IMR-90 (cell line): ENCODE measurements around the gene KCTD5. TPM values are rescaled to one million over a fixed set of nuclear protein-coding genes. Genes with fewer than 3 reads are reported as not detected.

Experiments used
- ATAC-seq: fragments of 200-7000 bp; cut with Tn5 transposase; 2 replicates; pipeline ENCODE4 v1.9.1; 2020; ENCODE audit warnings: low read depth, mild to moderate bottlenecking, moderate library complexity
- BruUV-seq: library from RNA; stranded (reverse); fragments of 400-500 nt; replicated peaks from 2 replicates; lab custom pipeline; 2021; lab: Mats Ljungman, UMichigan
- CTCF ChIA-PET: fragments of 300-600 bp; formaldehyde crosslinking; extraction: SDS; loops from one replicate; lab custom pipeline; 2021; ENCODE audit warnings: antibody characterized with exemption; lab: Yijun Ruan, JAX
- POLR2A ChIA-PET: fragments of 300-600 bp; sonication (Branson Sonifier 250); formaldehyde crosslinking; loops from one replicate; lab custom pipeline; 2022; ENCODE audit warnings: antibody characterized with exemption; ENCODE audit not compliant: unreplicated experiment; lab: Charles Lee
- DNase-seq: peaks from one replicate; pipeline ENCODE4 v3.0.0; 2013
- H2AFZ ChIP-seq: replicated peaks from 2 replicates; pipeline ENCODE3; 2013; ENCODE audit warnings: low read length, mild to moderate bottlenecking; ENCODE audit not compliant: poor library complexity
- H2AK5ac ChIP-seq: 2 replicates; pipeline ENCODE4 v1.6.1; 2013; ENCODE audit warnings: low read depth, low read length, inconsistent platforms
- H2AK9ac ChIP-seq: replicated peaks from 2 replicates; pipeline ENCODE3; 2013; ENCODE audit warnings: mild to moderate bottlenecking, low read depth, low read length, moderate library complexity; ENCODE audit not compliant: poor library complexity
- H2BK120ac ChIP-seq: 2 replicates; pipeline ENCODE4 v1.6.1; 2013; ENCODE audit warnings: low read depth, low read length, inconsistent platforms
- H2BK15ac ChIP-seq: 3 replicates; pipeline ENCODE4 v1.6.1; 2013; ENCODE audit warnings: low read depth, low read length, inconsistent platforms
- H2BK20ac ChIP-seq: 2 replicates; pipeline ENCODE4 v1.6.1; 2013; ENCODE audit warnings: low read depth, mild to moderate bottlenecking, inconsistent platforms, low read length, moderate library complexity
- H2BK5ac ChIP-seq: 2 replicates; pipeline ENCODE4 v1.6.1; 2013; ENCODE audit warnings: mild to moderate bottlenecking, low read depth, low read length, inconsistent platforms; ENCODE audit not compliant: poor library complexity, severe bottlenecking
- H3K14ac ChIP-seq: replicated peaks from 2 replicates; pipeline ENCODE4 v1.6.1; 2013; ENCODE audit warnings: low read depth, low read length, inconsistent platforms
- H3K18ac ChIP-seq: 2 replicates; pipeline ENCODE4 v1.6.1; 2013; ENCODE audit warnings: low read depth, low read length, control low read depth
- H3K23ac ChIP-seq: 2 replicates; pipeline ENCODE4 v1.6.1; 2013; ENCODE audit warnings: low read depth, low read length, inconsistent platforms
- H3K27ac ChIP-seq: 2 replicates; pipeline ENCODE4 v1.5.1; 2013; ENCODE audit warnings: mild to moderate bottlenecking, control low read depth, low read length; ENCODE audit not compliant: insufficient read depth
- H3K27me3 ChIP-seq: 2 replicates; pipeline ENCODE4 v1.6.1; 2013; ENCODE audit warnings: low read length; ENCODE audit not compliant: control insufficient read depth, insufficient read depth
- H3K36me3 ChIP-seq: 2 replicates; pipeline ENCODE4 v1.6.1; 2013; ENCODE audit warnings: low read length, mixed read lengths; ENCODE audit not compliant: control insufficient read depth, insufficient read depth
- H3K4ac ChIP-seq: 2 replicates; pipeline ENCODE4 v1.6.1; 2013; ENCODE audit warnings: low read depth, low read length, inconsistent platforms
- H3K4me1 ChIP-seq: 2 replicates; pipeline ENCODE4 v1.6.1; 2013; ENCODE audit warnings: low read length, mixed read lengths; ENCODE audit not compliant: control insufficient read depth, insufficient read depth
- H3K4me2 ChIP-seq: 2 replicates; pipeline ENCODE4 v1.6.1; 2013; ENCODE audit warnings: low read depth, mild to moderate bottlenecking, control low read depth, low read length, moderate library complexity
- H3K4me3 ChIP-seq: 2 replicates; pipeline ENCODE4 v1.5.1; 2013; ENCODE audit warnings: low read depth, mild to moderate bottlenecking, control low read depth, low read length, moderate library complexity; ENCODE audit not compliant: insufficient read depth
- H3K56ac ChIP-seq: 2 replicates; pipeline ENCODE4 v1.6.1; 2013; ENCODE audit warnings: low read length, inconsistent platforms; ENCODE audit not compliant: insufficient read depth; ENCODE audit errors: extremely low read depth
- H3K79me1 ChIP-seq, 2 experiments: 2 replicates each; pipeline ENCODE4 v1.6.1; 2013; ENCODE audit warnings: low read length in 2 of 2, inconsistent platforms in 1 of 2, low read depth in 1 of 2
- H3K9ac ChIP-seq: 2 replicates; pipeline ENCODE4 v1.6.1; 2013; ENCODE audit warnings: low read depth, low read length, control low read depth
- H3K9me1 ChIP-seq: 2 replicates; pipeline ENCODE4 v1.6.1; 2013; ENCODE audit warnings: low read length, inconsistent platforms; ENCODE audit not compliant: insufficient read depth
- H3K9me3 ChIP-seq: 2 replicates; pipeline ENCODE4 v1.6.1; 2013; ENCODE audit warnings: low read length; ENCODE audit not compliant: control insufficient read depth, insufficient read depth
- H4K20me1 ChIP-seq: 2 replicates; pipeline ENCODE4 v1.6.1; 2013; ENCODE audit warnings: low read length, inconsistent platforms; ENCODE audit not compliant: insufficient read depth
- H4K5ac ChIP-seq: 2 replicates; pipeline ENCODE4 v1.6.1; 2013; ENCODE audit warnings: mild to moderate bottlenecking, low read depth, low read length, control low read depth
- H4K8ac ChIP-seq, 2 experiments: 2 replicates each; pipeline ENCODE4 v1.6.1; 2013; ENCODE audit warnings: low read depth in 2 of 2, low read length in 2 of 2, control low read depth in 1 of 2, inconsistent platforms in 1 of 2
- H4K91ac ChIP-seq: 2 replicates; pipeline ENCODE4 v1.6.1; 2013; ENCODE audit warnings: low read depth, low read length, inconsistent platforms; ENCODE audit not compliant: insufficient read depth
- BHLHE40 ChIP-seq: fragments of 150-350 bp; IDR thresholded peaks from 2 replicates; pipeline ENCODE4 v1.6.1; 2016; ENCODE audit warnings: mild to moderate bottlenecking, low read depth, low read length
- MAFK ChIP-seq: IDR thresholded peaks from 2 replicates; pipeline ENCODE4 v1.6.1; 2012; ENCODE audit warnings: low read depth, low read length, improper control_type of control experiment
- MAZ ChIP-seq: IDR thresholded peaks from 2 replicates; pipeline ENCODE4 v1.6.1; 2012; ENCODE audit warnings: low read depth, mild to moderate bottlenecking, low read length, improper control_type of control experiment, moderate library complexity, borderline replicate concordance
- WGBS, 2 experiments: methylation state at CpG; one replicate each; pipeline versions ENCODE4 v1.1.5 to v1.1.7; 2013; ENCODE audit warnings: missing lambda C conversion rate in 2 of 2; ENCODE audit not compliant: insufficient read length in 1 of 2; ENCODE audit errors: extremely low coverage in 2 of 2; 5-methylcytosine and 5-hydroxymethylcytosine counted together
- dilution Hi-C: fragments of 300-500 bp; cut with HindIII; formaldehyde crosslinking; loops from one replicate; pipeline ENCODE4 v1.14.3; 2018; ENCODE audit warnings: low sequenced_read_pairs; ENCODE audit not compliant: unreplicated experiment
- in situ Hi-C: fragments of 300-500 bp; cut with MboI; formaldehyde crosslinking; loops from 3 replicates; pipeline ENCODE4 v1.14.3; 2019; ENCODE audit warnings: low sequenced_read_pairs, inconsistent platforms, mixed read lengths
- intact Hi-C: fragments of 100-400 bp; cut with micrococcal nuclease; formaldehyde crosslinking; loops from 2 replicates; pipeline ENCODE4 v1.10.0; 2022
- polyA plus RNA-seq, 3 experiments: library from polyadenylated mRNA; depleted of rRNA; stranded (reverse); fragments of >200 nt; gene quantifications; 2 replicates each; pipeline ENCODE4 v1.2.3, GENCODE V29; 2012; ENCODE audit warnings: low replicate concordance in 1 of 3
- total RNA-seq: library from RNA; depleted of rRNA; stranded (reverse); fragments of >200 nt; gene quantifications from 2 replicates; pipeline ENCODE4 v1.2.3, GENCODE V29; 2012

KCTD5 gene
- total and polyA plus RNA-seq, 2 of the 4 experiments (the other 2 are of a cell fraction) = 17.2 to 56.2 TPM

DNA sequence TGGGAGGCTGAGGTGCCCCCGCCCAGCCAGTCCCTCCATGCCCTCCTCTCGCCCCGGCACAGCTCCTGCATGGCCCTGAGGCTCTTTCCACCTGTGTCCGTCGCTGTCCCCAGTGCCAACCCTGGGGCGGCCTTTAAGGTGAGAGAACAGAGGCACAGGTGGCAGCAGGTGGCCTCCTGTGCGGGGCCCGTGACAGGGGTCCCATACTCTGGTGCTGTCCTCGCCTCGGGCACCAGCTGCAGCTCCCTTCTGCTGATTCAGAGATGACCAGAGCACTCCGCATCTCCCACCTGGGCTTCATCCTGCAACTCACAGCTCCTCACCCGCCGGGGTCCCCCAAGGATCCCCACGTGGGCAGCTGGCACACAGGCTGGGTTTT lies 29.7 kb downstream of the KCTD5 start:
- Histone ChIP-seq H4K5ac (no peak overlapping the region), H3K27ac (no peak overlapping the region), H4K91ac (no peak overlapping the region), H3K14ac (no peak overlapping the region), H2AFZ (no peak overlapping the region), H4K8ac (no peak overlapping the region), H3K4me2 (no peak overlapping the region), H4K20me1 (peaks cover 7% of the 10 kb centered on the region), H3K56ac (no peak overlapping the region), H3K9ac (no peak overlapping the region), H2AK5ac (no peak overlapping the region), H3K4me3 (no peak overlapping the region), H3K79me1 (no peaks in the 10 kb centered on the region; a peak in 1 of 4 replicates), H3K23ac (no peak overlapping the region), H3K9me3 (no peaks in the 10 kb centered on the region), H3K36me3 (peaks cover 16% of the 10 kb centered on the region), H2BK20ac (no peak overlapping the region), H2BK15ac (no peak overlapping the region), H3K4me1 (no peaks in the 10 kb centered on the region), H3K9me1 (no peaks in the 10 kb centered on the region), H2BK5ac (no peak overlapping the region), H3K18ac (no peak overlapping the region), H2BK120ac (no peak overlapping the region), H3K4ac (no peak overlapping the region), H3K27me3 (no peaks in the 10 kb centered on the region), H2AK9ac (no peak overlapping the region)
- no peak for DNase-seq
- in situ Hi-C loops (no loop called here), intact Hi-C loops (no loop called here), dilution Hi-C loops (no loop called here)
- ChIA-PET POLR2A (no interaction called here), CTCF (no interaction called here)
- WGBS, 2 experiments = 83% methylated on average over 4 of the region's 14 CpGs; no CpG with 5 or more reads in 1 of the 2 experiments
- no peak for ATAC-seq
- no TSS peak for BruUV-seq
- TF ChIP-seq MAZ (no peak), MAFK (no peak), BHLHE40 (no peak)
